Measurements from ENCODE around the gene DNAJC5. TPM values are rescaled to one million over a fixed set of nuclear protein-coding genes. Genes with fewer than 3 reads are reported as not detected.
A peak's percentile ranks its signal among the peaks of the same experiment; 100 is the strongest.

The DNAJC5 gene
- total and polyA plus RNA-seq, 2 experiments from 2014 or later: 7.1 to 33.5 TPM

DNA sequence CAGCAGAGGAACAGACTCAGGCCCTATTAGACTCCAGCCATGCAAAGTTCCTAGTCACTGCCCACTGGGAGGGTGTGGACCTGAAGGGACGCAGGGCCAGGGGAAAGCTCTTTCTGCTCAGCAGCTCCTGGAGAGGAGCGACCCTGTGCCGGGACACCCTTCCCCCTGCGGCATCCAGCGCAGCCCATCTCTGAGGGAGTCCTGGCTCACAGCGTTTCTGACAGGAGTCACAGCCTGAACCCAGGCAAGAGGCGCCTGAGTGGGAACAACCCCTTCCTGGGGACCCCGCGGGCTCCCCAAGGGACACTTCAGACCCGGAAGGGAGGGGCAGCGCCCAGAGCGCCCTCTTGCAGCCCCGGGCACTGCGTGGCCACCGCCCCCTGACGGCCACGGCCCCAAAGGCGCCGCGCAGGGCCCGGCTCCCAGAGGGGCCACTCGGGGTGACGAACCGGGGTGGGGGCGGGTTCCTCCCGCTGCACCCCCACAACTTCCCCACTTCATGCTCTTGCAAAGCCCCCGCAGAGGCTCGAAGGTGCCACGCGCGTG, 60.4 kb downstream of the DNAJC5 start:
- peaks cover 53% of the 10 kb centered on the region for H3K79me2 ChIP-seq (replicated peaks; ENCODE audit: insufficient read depth)

More for the DNA sequence above, 60.4 kb downstream of the DNAJC5 start:
- Histone ChIP-seq H3K27ac (ENCODE audit: low read depth) (no peak overlapping the region), H3K9me2 (ENCODE audit: insufficient read depth) (no peaks in the 10 kb centered on the region), H3K27me3 (ENCODE audit: insufficient read depth) (no peaks in the 10 kb centered on the region), H3K4me3 (peak overlapping the region; percentile 92), H3K36me3 (ENCODE audit: insufficient read depth) (no peaks in the 10 kb centered on the region), H3K4me1 (ENCODE audit: insufficient read depth) (peaks cover 18% of the 10 kb centered on the region), H2AFZ (peak overlapping the region; percentile 91; the same call in 1 of the 2 replicates), H3K4me2 (peak overlapping the region; percentile 90), H3F3A (replicated peaks; ENCODE audit: low read depth) (0 out of 2 replicates have a peak, but pooled peaks cover 11% of the 10 kb centered on the region), H4K20me1 (replicated peaks; ENCODE audit: insufficient read depth) (peaks cover 17% of the 10 kb centered on the region)
- no peaks in the 10 kb centered on the region for H3K9me3 Mint-ChIP-seq
- H3K4me1 Mint-ChIP-seq: peaks cover 34% of the 10 kb centered on the region
- peaks cover 16% of the 10 kb centered on the region for H3K27me3 Mint-ChIP-seq (ENCODE audit: insufficient read depth, low read depth, poor library complexity)
- H3K36me3 Mint-ChIP-seq (ENCODE audit: low read depth): peaks cover 13% of the 10 kb centered on the region; the same call in 2 of the 3 replicates
- DNase-seq (ENCODE audit: low spot score) (peak; percentile 44), ATAC-seq (peak; percentile 2)
- peak overlapping the region; percentile 80 for H3K4me3 Mint-ChIP-seq
- no peak for TF ChIP-seq ZNF114 (CRISPR knock-in tag; IDR thresholded peaks at IDR 0.05)
- TF ChIP-seq JUNB (IDR thresholded peaks at IDR 0.05; ENCODE audit: unreplicated experiment): no peak
- no peak for TF ChIP-seq ZNF462 (CRISPR knock-in tag; IDR thresholded peaks at IDR 0.05)
- no peak for TF ChIP-seq POLR2AphosphoS5 (IDR thresholded peaks at IDR 0.05; ENCODE audit: low read depth)
- no peak for TF ChIP-seq ZNF331 (CRISPR knock-in tag; IDR thresholded peaks at IDR 0.05; ENCODE audit: low read depth)
- TF ChIP-seq, protein P1, sequence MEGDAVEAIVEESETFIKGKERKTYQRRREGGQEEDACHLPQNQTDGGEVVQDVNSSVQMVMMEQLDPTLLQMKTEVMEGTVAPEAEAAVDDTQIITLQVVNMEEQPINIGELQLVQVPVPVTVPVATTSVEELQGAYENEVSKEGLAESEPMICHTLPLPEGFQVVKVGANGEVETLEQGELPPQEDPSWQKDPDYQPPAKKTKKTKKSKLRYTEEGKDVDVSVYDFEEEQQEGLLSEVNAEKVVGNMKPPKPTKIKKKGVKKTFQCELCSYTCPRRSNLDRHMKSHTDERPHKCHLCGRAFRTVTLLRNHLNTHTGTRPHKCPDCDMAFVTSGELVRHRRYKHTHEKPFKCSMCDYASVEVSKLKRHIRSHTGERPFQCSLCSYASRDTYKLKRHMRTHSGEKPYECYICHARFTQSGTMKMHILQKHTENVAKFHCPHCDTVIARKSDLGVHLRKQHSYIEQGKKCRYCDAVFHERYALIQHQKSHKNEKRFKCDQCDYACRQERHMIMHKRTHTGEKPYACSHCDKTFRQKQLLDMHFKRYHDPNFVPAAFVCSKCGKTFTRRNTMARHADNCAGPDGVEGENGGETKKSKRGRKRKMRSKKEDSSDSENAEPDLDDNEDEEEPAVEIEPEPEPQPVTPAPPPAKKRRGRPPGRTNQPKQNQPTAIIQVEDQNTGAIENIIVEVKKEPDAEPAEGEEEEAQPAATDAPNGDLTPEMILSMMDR (conservative IDR thresholded peaks at IDR 0.05; ENCODE audit: low read depth in 2 of 2): peak in 1 of 2 experiments; percentile 53; a peak in 3 of 4 replicates
- TF ChIP-seq STAT1 (IDR thresholded peaks at IDR 0.05; ENCODE audit: unreplicated experiment): no peak
- no peak for TF ChIP-seq EZH2phosphoT487 (IDR thresholded peaks at IDR 0.05; ENCODE audit: unreplicated experiment)
- no peak overlapping the region for H3K27ac Mint-ChIP-seq
